ENCODE data around the gene MORC1. TPM values are rescaled to one million over a fixed set of nuclear protein-coding genes. Genes with fewer than 3 reads are reported as not detected.

MORC1 gene
- total and polyA plus RNA-seq, 2 experiments from 2014 or later: not detected

- no peak for DNase-seq (ENCODE audit: low read depth in 1 of 2, low spot score in 1 of 2)
- H3K27ac ChIP-seq: no peak overlapping the region
- H3K4me1 ChIP-seq (ENCODE audit: low read depth): no peaks in the 10 kb centered on the region
- no peaks in the 10 kb centered on the region for H3K27me3 ChIP-seq
- TF ChIP-seq, protein P1, sequence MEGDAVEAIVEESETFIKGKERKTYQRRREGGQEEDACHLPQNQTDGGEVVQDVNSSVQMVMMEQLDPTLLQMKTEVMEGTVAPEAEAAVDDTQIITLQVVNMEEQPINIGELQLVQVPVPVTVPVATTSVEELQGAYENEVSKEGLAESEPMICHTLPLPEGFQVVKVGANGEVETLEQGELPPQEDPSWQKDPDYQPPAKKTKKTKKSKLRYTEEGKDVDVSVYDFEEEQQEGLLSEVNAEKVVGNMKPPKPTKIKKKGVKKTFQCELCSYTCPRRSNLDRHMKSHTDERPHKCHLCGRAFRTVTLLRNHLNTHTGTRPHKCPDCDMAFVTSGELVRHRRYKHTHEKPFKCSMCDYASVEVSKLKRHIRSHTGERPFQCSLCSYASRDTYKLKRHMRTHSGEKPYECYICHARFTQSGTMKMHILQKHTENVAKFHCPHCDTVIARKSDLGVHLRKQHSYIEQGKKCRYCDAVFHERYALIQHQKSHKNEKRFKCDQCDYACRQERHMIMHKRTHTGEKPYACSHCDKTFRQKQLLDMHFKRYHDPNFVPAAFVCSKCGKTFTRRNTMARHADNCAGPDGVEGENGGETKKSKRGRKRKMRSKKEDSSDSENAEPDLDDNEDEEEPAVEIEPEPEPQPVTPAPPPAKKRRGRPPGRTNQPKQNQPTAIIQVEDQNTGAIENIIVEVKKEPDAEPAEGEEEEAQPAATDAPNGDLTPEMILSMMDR (IDR thresholded peaks at IDR 0.05; ENCODE audit: low read depth, low read length): no peak
- no peak overlapping the region for H3K4me3 ChIP-seq
- H3K36me3 ChIP-seq: no peaks in the 10 kb centered on the region
- H3K9me3 ChIP-seq (ENCODE audit: low read depth): no peaks in the 10 kb centered on the region
Measured at GRCh38 chr3:109021556-109021955, 96.4 kb downstream of the MORC1 start.

DNA sequence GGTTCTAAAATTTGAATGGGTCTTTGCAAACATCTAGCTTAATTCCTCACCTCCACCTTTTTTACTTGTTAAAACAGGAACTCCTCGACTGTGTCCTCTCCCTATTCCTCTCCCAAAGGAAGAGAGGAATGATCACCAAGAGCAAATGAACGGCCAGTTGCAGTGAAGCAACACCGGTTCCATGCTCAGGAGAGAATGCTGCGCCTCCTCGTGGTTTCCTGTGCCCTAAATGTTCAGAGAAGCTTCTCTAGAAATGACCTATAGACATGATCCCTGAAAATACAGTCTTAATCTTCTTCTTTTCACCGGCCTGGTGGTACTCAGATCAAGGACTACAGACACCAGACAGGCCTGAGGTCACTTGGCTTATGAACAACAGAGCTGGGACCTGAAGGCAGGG, 99.1 kb downstream of the MORC1 start:
- Histone ChIP-seq H3K36me3 (no peaks in the 10 kb centered on the region), H3K4me1 (ENCODE audit: low read depth) (no peaks in the 10 kb centered on the region), H3K27ac (no peak overlapping the region), H3K27me3 (no peaks in the 10 kb centered on the region), H3K4me3 (no peak overlapping the region), H3K9me3 (ENCODE audit: low read depth) (no peaks in the 10 kb centered on the region)
- TF ChIP-seq, protein P1 (IDR thresholded peaks at IDR 0.05; ENCODE audit: low read depth, low read length): peak; percentile 10
- DNase-seq (ENCODE audit: low read depth in 1 of 2, low spot score in 1 of 2): no peak

DNA sequence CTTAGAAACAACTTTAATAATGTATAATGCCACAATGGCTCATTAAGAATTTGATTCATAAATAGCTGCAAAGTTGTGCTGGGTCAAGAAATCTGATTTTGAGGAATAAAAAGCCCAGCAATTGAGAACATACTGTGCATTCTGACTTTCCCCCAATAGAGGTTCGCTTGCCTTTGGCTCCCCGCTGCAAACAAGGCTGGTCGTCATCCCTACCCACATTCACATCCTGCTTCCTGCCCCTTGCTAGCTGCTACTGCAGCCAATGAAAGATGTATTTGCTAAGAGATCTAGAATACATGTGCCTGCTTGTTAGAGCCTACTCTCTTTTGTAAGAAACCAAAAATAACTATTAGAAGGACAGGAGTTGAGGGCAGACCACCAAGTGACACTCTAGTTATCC, 112.5 kb downstream of the MORC1 start:
- DNase-seq (ENCODE audit: low read depth in 1 of 2, low spot score in 1 of 2): no peak
- TF ChIP-seq, protein P1 (IDR thresholded peaks at IDR 0.05; ENCODE audit: low read depth, low read length): no peak

GRCh38 chr3:108998436-108998835, 119.5 kb downstream of the MORC1 start:
- H3K4me3 ChIP-seq: no peak overlapping the region
- no peak overlapping the region for H3K27ac ChIP-seq
- no peaks in the 10 kb centered on the region for H3K27me3 ChIP-seq
- H3K9me3 ChIP-seq (ENCODE audit: low read depth): no peaks in the 10 kb centered on the region
- DNase-seq (ENCODE audit: low read depth in 1 of 2, low spot score in 1 of 2): no peak
- H3K36me3 ChIP-seq: no peaks in the 10 kb centered on the region
- no peaks in the 10 kb centered on the region for H3K4me1 ChIP-seq (ENCODE audit: low read depth)
- TF ChIP-seq, protein P1 (IDR thresholded peaks at IDR 0.05; ENCODE audit: low read depth, low read length): no peak

More for the DNA sequence above, 112.5 kb downstream of the MORC1 start:
- H3K27me3 ChIP-seq: no peaks in the 10 kb centered on the region
- no peak overlapping the region for H3K4me3 ChIP-seq
- H3K4me1 ChIP-seq (ENCODE audit: low read depth): no peaks in the 10 kb centered on the region
- no peaks in the 10 kb centered on the region for H3K36me3 ChIP-seq
- H3K9me3 ChIP-seq (ENCODE audit: low read depth): no peaks in the 10 kb centered on the region
- H3K27ac ChIP-seq: no peak overlapping the region

DNA sequence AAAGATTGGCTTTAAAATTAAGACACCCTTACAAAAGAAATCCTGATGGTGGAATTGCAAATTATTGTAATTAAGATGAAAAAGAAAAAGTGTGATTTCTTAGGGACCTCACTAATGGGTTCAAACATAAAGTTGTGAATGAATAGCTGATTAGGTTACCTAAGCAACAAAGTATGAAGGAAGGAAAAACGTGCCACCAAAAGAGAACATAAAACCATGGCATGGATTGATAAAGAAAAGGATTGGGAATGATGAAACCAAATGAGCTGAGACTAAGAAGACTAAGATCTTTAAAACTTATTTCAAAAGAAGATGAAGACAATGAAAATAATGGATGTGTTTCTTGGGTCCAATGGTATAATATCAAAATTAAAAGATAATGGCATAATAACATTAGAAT, 132.1 kb downstream of the MORC1 start:
- no peak overlapping the region for H3K4me3 ChIP-seq
- no peaks in the 10 kb centered on the region for H3K4me1 ChIP-seq (ENCODE audit: low read depth)
- H3K36me3 ChIP-seq: no peaks in the 10 kb centered on the region
- DNase-seq (ENCODE audit: low read depth in 1 of 2, low spot score in 1 of 2): no peak
- H3K27me3 ChIP-seq: no peaks in the 10 kb centered on the region
- TF ChIP-seq, protein P1 (IDR thresholded peaks at IDR 0.05; ENCODE audit: low read depth, low read length): no peak
- H3K9me3 ChIP-seq (ENCODE audit: low read depth): no peaks in the 10 kb centered on the region
- H3K27ac ChIP-seq: no peak overlapping the region

DNA sequence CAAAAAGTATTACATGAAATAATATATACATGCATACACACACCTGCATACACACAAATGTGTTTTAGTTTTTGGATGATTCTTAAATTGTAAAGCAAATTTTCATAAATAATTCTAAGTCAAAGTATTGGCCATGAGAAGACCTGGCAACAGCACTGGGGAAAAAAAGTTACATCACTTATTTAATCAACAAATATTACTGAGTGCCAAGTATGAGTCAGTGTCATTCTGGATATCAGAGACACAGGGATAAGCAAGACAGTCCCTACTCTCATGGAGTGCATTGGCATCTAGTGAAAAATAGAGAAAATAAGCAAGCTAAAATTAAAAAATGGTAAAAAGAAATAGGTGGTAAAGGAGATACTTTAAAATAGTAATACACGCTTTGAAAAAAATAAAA, 134.9 kb downstream of the MORC1 start:
- Histone ChIP-seq H3K36me3 (no peaks in the 10 kb centered on the region), H3K27me3 (no peaks in the 10 kb centered on the region), H3K4me1 (ENCODE audit: low read depth) (no peaks in the 10 kb centered on the region), H3K27ac (no peak overlapping the region), H3K9me3 (ENCODE audit: low read depth) (no peaks in the 10 kb centered on the region), H3K4me3 (no peak overlapping the region)
- DNase-seq (ENCODE audit: low read depth in 1 of 2, low spot score in 1 of 2): no peak
- TF ChIP-seq, protein P1 (IDR thresholded peaks at IDR 0.05; ENCODE audit: low read depth, low read length): no peak

Data from cardiac muscle cell (in vitro differentiated cells and primary cell).